HEK293 (cell line): ENCODE measurements around the gene GPLD1.
"Not testable (repeated sequence)": the region's sequence is repeated elsewhere in the genome, so short reads cannot be mapped to it uniquely, and the experiment has no call there.

Source experiments
- CTCF ChIP-seq: fragments of 450-650 bp; formaldehyde crosslinking; IDR thresholded peaks from 2 replicates; pipeline ENCODE4 v1.5.1; 2016; ENCODE audit warnings: missing biosample characterization, missing genetic modification characterization
- KLF16 ChIP-seq: fragments of 450-650 bp; formaldehyde crosslinking; IDR thresholded peaks from 2 replicates; pipeline ENCODE4 v1.5.1; 2017; ENCODE audit warnings: missing biosample characterization, missing genetic modification characterization
- TCF7L2 ChIP-seq: IDR thresholded peaks from 2 replicates; pipeline ENCODE4 v1.6.1; 2011; ENCODE audit warnings: low read depth, mild to moderate bottlenecking, inconsistent platforms, low read length, moderate library complexity, borderline replicate concordance
- ZNF133 ChIP-seq: fragments of 450-650 bp; formaldehyde crosslinking; IDR thresholded peaks from 2 replicates; pipeline ENCODE4 v1.5.1; 2016; ENCODE audit warnings: missing biosample characterization, missing genetic modification characterization
- ZNF510 ChIP-seq: fragments of 450-650 bp; formaldehyde crosslinking; IDR thresholded peaks from 2 replicates; pipeline ENCODE4 v1.5.1; 2018; ENCODE audit warnings: mild to moderate bottlenecking, missing genetic modification characterization, missing biosample characterization; ENCODE audit not compliant: insufficient replicate concordance

- TF ChIP-seq KLF16; CTCF (tag by site-specific recombination); ZNF133; TCF7L2; ZNF510: not testable (repeated sequence)
These were observed 106.4 kb downstream of the GPLD1 start for GRCh38 chr6:24382891-24383494.
